Stomach (tissue), 4 donors: ENCODE measurements around the gene MAPRE2.

ENCODE experiments used
- EP300 ChIP-seq: sonication (generic); formaldehyde crosslinking; IDR thresholded peaks from one replicate; pipeline ENCODE4 v1.6.1; 2017; ENCODE audit warnings: antibody characterized with exemption
- POLR2A ChIP-seq, 4 donors: fragments of 450-650 bp; IDR thresholded peaks; one replicate each; pipeline ENCODE4 v1.6.1; 2016; ENCODE audit warnings: antibody characterized with exemption in 4 of 4, control low read depth in 2 of 4, mild to moderate bottlenecking in 1 of 4, moderate library complexity in 1 of 4
- POLR2AphosphoS5 ChIP-seq, 3 donors: sonication (generic); formaldehyde crosslinking; IDR thresholded peaks; one replicate each; pipeline ENCODE4 v1.6.1; 2016; ENCODE audit warnings: antibody characterized with exemption in 3 of 3
- TF ChIP-seq, protein P1 (sequence below), 7 experiments: fragments of 450-650 bp in 4 of 7; fragments of 200-600 bp in 3 of 7; sonication (generic) in 3 of 7; IDR thresholded peaks; one replicate each; pipeline ENCODE4 v1.5.1; 2016 to 2019; ENCODE audit warnings: antibody characterized with exemption in 7 of 7, control low read depth in 2 of 7, mild to moderate bottlenecking in 1 of 7

DNA sequence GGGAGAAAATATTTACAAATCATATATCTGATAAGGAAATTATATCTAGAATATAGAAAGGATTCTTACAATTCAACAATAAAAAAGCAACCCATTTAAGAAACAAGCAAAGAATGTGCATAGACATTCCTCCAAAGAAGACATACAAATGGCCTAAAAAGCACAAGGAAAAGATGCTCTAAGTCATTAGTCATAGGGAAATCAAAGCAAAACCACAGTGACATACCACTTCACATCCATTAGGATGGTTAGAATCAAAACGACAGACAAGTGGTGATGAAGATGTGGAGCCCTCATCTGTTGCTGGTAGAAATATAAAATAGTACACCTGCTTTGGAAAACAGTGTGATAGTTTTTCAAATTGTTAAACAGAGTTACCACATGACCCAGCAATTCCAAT lies 48.2 kb downstream of the MAPRE2 start:
- TF ChIP-seq POLR2A (IDR thresholded peaks at IDR 0.05) (no peak), POLR2AphosphoS5 (IDR thresholded peaks at IDR 0.05) (no peak), EP300 (no peak)
- TF ChIP-seq, protein P1, sequence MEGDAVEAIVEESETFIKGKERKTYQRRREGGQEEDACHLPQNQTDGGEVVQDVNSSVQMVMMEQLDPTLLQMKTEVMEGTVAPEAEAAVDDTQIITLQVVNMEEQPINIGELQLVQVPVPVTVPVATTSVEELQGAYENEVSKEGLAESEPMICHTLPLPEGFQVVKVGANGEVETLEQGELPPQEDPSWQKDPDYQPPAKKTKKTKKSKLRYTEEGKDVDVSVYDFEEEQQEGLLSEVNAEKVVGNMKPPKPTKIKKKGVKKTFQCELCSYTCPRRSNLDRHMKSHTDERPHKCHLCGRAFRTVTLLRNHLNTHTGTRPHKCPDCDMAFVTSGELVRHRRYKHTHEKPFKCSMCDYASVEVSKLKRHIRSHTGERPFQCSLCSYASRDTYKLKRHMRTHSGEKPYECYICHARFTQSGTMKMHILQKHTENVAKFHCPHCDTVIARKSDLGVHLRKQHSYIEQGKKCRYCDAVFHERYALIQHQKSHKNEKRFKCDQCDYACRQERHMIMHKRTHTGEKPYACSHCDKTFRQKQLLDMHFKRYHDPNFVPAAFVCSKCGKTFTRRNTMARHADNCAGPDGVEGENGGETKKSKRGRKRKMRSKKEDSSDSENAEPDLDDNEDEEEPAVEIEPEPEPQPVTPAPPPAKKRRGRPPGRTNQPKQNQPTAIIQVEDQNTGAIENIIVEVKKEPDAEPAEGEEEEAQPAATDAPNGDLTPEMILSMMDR (IDR thresholded peaks at IDR 0.05): no peak
